Renal cortical epithelial cell (primary cell): ENCODE measurements around the gene SEMA5B. TPM values are rescaled to one million over a fixed set of nuclear protein-coding genes. Genes with fewer than 3 reads are reported as not detected.
A peak's percentile ranks its signal among the peaks of the same experiment; 100 is the strongest.

Experiments used
- DNase-seq: peaks from one replicate; pipeline ENCODE4 v3.0.0-alpha.2; 2011; ENCODE audit warnings: low read depth
- total RNA-seq: library from RNA; depleted of rRNA; stranded (reverse); fragments of >200 nt; gene quantifications from 2 replicates; pipeline ENCODE4 v1.2.3, GENCODE V29; 2014

The SEMA5B gene
- total RNA-seq, 1 donor from 2014 or later: 3.6 TPM

DNA sequence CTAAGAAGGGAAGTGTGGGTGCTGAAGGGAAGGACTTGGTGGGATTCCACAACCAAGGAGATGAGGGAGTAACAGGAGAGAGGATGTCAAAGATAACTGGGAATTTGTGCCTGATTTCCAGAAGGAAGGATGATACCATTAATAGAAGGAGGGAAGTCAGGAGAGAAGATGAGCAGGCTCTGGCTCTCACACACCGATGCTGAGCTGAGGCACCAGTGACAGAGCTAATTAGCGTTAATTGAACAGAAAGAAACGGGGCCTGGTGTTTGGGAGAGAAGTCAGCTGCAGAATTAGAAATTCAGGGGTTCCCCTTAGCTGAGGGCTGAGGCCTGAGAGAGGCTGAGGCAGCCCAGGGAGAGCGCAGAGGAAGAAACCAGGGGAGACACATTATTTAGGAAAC, 27.4 kb upstream of the SEMA5B start:
- DNase-seq: no peak

GRCh38 chr3:123054109-123054778, 26.7 kb upstream of the SEMA5B start:
- DNase-seq: no peak

DNA sequence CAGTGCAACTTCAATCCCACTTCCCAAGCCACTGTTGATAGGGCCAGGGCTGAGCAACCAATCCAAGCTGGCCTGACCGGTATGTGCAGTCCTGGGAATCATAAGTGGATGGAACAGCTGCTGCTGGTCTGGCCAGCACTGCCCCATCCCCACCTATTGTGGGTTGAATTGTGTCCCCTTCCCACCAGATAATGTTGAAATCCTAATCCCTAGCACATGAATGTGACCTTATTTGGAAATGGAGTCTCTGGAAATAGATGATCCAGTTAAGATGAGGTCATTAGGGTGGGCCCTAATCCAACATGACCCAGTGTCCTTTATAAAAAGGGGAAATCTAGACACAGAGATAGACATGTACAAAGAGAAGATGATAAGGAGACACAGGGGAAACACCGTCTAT, 25.5 kb upstream of the SEMA5B start:
- no peak for DNase-seq

GRCh38 chr3:123050666-123051065, 23.1 kb upstream of the SEMA5B start:
- no peak for DNase-seq

DNA sequence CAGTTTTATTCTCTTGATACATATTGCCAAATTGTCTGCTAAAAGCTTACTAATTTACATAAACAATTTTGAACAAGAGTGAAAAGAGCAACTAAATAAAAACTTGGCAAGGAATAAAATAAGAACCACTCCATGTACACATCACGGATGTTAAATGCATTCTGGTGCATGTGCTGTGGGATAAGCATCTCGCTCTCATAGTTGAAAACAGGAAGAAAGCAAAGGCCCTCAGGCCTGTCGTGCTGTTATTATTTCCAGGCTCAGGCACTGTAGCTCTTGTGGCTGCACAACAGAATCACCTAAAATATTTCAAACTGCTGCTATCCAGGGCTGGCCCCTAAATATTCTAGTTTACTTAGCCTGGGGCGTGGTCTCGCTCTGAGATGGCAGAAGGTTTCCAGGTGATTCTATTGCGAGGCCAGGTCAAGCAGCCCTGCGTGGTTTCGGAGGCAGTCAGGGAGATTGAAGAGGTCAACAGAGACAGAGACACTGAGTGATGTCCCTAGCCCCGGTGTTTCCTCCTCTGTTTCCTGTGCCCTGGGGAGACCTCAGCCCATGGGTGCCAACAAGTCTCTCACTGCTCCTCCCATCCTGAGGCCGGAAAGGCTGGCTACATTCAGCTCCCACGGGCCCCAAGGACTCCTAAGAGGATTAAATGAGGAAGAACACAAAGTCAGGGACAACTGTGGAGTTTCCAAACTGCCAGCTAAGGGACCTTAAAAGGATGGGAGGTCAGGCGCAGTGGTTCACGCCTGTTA, 21.1 kb upstream of the SEMA5B start:
- DNase-seq: no peak

DNA sequence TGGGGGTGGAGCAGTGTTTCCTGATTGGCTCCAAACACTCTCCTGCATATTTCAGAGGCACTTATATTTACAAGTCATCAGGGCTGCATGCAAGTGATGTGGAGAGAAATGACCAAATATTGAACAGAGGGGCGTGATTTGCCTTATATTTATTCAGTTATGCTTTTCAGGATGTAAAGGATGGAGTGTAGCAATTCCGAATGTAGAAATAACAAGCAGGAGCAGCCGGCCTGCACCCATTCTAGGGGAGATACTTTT, 19.4 kb upstream of the SEMA5B start:
- DNase-seq: no peak

DNA sequence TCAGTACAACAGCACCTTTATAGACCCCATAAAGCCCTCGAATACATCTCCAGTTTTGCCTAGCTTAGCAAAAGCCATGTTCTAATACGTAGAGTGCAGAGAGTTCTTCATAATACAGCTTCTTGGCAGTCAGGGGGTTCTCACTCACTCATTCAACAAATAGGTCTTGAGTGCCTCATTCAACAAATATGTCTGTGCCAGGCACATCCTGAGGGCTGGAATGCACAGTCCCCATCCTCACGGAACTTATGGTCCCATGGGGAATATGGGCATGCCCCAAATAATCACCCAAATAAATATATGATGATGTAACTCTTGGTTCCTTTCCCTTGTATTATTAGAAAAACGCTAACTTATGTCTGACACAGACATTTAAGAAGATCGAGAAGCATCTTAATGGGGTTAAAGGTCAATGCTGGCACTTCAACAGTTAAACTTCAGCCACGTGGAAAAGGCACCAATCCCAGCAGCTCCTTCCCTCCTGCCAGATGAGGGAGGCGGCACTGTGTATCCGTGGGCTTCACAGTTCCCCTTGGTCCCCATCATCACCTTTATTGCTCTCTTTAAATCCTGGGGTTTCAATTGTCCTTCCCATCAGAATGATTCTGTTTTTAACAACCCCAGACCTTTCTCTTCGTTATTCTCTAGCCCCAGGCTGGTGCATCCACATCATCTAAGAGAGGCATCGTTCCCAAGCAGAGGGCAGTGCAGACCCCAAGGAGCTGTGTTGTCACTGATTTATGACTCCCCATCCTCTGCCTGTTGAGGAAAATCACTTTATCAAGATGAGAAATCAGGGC, 18.9 kb upstream of the SEMA5B start:
- no peak for DNase-seq

GRCh38 chr3:123044981-123045763, 17.6 kb upstream of the SEMA5B start:
- no peak for DNase-seq

DNA sequence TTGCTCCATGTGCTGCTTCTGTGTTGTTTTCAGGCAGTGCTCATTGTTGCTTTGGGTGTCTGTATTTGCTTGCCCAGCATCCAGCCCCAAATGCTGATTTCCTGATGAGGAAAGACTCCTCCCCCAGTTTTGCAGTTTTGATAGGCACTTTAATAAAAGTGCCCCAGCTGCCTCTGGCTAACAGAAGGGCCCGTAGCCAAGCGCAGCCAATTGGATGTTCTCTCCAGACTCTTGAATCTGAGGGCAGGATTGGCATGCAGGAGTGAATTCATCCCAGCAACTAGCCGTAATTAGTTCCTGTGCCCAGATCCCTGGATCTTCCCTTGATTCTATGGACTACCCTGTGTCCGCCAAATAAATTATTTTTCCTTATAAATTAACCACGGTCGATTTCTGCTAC, 14.8 kb upstream of the SEMA5B start:
- no peak for DNase-seq

DNA sequence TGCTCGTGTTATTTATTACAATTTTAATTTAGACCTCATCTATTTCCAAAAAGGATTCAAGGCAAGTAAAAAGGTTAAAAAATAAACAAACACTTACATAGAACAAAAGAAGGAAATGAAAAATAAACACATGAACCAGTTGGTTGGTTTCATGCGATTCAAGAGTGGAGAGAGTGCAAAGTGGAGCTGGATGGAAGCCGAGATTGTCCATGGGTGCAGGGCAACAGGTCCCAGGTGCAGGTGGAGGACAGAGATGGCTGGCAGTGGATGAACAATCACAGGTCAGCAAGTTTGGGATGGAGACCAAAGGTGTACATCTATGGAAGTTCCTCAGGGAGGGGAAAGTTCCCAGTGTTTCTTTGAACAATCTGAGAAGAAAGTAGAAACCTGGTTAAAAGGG, 11.6 kb upstream of the SEMA5B start:
- no peak for DNase-seq

DNA sequence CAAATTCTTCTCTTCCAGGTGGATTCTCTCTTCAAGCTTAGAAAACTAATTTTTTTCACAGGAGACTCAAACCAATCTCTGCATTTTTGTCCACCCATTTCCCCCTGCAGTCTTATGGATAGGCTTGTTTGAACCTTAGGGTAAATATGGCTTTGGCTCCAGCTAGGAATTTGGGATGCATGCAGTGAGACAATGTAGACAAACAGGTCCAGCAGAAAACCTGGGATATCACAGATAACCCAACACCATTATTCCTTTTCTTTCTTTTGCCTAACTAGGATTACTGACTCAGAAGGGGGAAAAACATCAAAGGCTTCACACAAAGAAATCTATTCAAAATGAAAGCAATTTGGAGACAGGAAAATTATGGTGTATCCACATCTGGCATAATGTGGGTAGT, 11.2 kb upstream of the SEMA5B start:
- no peak for DNase-seq

GRCh38 chr3:123037015-123037375, 9.4 kb upstream of the SEMA5B start:
- no peak for DNase-seq

GRCh38 chr3:123036352-123037014, 8.9 kb upstream of the SEMA5B start:
- peak; percentile 36 for DNase-seq

DNA sequence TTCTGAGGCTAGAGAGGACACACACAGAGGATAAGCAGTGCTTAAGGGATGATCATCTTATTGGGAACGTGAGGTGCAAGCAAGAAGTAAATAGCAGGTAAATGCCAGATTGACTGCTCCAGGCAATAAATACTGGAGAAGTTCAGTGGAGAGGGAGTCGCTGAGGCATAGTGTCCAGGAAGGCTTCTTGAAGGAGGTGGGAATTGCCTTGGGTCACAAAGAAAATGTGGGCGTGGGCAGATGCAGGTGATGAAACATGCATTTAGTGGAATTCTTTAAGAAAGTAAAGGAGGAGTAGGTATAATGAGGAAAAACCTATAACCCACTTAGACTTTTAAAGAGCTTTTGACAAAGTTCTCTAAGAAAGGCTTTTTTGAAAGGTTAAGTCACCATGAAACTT, 7.4 kb upstream of the SEMA5B start:
- DNase-seq: no peak

- no peak for DNase-seq
Measured at GRCh38 chr3:123034120-123034519, 6.6 kb upstream of the SEMA5B start.

DNA sequence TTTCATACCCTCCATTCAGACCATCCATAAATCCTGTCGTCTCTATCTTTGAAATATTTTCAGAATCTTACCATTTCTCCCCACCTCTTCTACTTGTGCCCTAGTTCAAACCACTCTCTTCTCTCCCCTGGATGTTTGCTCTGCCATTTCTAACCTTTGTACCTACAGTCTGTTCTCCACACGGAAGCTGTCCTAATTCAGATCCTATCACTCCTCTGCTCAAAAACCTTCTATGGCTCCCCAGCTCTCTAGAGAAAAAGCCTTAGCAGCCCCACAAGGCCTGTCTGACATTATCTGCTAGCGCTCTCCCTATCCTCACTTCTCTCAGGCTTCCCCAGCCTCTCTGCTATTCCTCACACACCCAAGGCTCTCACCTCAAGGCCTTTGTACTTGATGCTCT, 4.5 kb upstream of the SEMA5B start:
- DNase-seq: no peak

DNA sequence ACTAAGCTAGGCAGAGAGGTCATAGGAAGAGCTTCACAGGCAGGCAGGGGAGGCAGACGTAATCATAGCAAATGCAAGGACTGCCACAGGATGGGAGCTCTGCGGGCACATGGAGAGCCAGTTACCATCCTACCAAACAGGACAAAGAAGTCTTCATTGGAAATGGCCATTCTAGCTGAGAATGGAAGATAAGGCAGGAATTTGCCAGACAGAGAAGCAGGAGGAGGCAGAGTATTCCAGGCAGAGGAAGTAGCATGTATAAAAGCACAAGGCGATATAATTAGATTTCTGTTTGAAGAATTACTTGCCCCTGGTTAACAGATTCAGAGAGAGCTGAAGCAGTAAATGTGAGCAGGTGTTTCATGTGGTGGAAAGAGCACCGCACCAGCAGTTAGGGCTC, 3.5 kb upstream of the SEMA5B start:
- no peak for DNase-seq

DNA sequence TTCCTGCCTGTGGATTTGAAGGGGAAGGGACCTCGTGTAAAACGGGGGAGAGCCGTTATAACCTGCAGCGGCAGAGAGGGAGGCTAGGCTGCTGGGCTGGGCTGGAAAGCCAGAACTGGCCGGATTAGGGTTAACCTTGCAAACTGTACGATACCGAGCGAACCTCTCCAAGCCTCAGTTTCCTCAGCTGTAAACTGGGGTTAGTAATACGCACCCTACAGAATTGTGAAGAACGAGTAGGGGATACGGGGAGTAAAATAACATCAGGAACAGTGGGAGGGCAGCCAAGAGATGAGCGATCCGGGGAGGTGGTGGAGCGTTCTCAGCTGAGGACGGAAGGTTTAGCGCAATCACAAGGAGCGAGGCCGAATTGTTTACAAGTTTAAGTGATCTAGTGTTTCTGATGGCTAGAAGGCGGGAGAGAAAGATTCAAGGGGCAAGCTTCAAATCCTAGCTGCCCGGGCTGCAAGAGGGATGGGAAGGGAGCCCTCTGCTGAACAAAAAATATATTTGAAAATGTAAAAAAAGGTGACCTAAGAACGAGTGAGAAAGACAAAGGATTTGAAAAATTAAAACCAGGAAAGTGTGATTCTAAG, 768 bp upstream of the SEMA5B start:
- DNase-seq: peak; percentile 73

GRCh38 chr3:123026565-123027291, 835 bp downstream of the SEMA5B start:
- DNase-seq: no peak

- DNase-seq: no peak
Measured at GRCh38 chr3:123025642-123026521, 1.7 kb downstream of the SEMA5B start.
